ENCODE results near the gene PNO1.

GRCh38 chr2:68176657-68177056 is 19.0 kb downstream of the PNO1 start:
- TF ChIP-seq CTCF (IDR thresholded peaks at IDR 0.05) (no peak), POLR2A (IDR thresholded peaks at IDR 0.05) (no peak)
